HFFc6 (cell line): ENCODE results near the gene DLG5. TPM values are rescaled to one million over a fixed set of nuclear protein-coding genes. Genes with fewer than 3 reads are reported as not detected.

Experiments
- DNase-seq: peaks from one replicate; pipeline ENCODE4 v3.0.0-alpha.2; 2018
- H3K27ac Mint-ChIP-seq: 2 replicates; pipeline ENCODE4 v1.8.0; 2020; ENCODE audit warnings: mild to moderate bottlenecking, mixed read lengths
- H3K27me3 Mint-ChIP-seq: 2 replicates; pipeline ENCODE4 v1.8.0; 2021; ENCODE audit warnings: mild to moderate bottlenecking, moderate library complexity, mixed read lengths; ENCODE audit not compliant: insufficient read depth
- H3K36me3 Mint-ChIP-seq: 2 replicates; pipeline ENCODE4 v1.8.0; 2021; ENCODE audit warnings: low read depth, mixed read lengths
- H3K4me1 Mint-ChIP-seq: 2 replicates; pipeline ENCODE4 v1.8.0; 2020; ENCODE audit warnings: low read depth, mixed read lengths
- H3K4me3 Mint-ChIP-seq: 2 replicates; pipeline ENCODE4 v1.8.0; 2020; ENCODE audit warnings: mild to moderate bottlenecking, moderate library complexity, mixed read lengths
- H3K9me3 Mint-ChIP-seq: 2 replicates; pipeline ENCODE4 v1.8.0; 2020; ENCODE audit warnings: mild to moderate bottlenecking, mixed read lengths
- CTCF ChIP-seq: fragments of 200-600 bp; sonication (generic); IDR thresholded peaks from 2 replicates; pipeline ENCODE4 v1.5.0; 2021; ENCODE audit warnings: antibody characterized with exemption, mild to moderate bottlenecking
- total RNA-seq, 6 experiments: library from RNA; stranded (reverse); fragmentation: NEBNext Ultra II Directional; extraction: Animal tissue kit (Norgen Biotek cat#: 25700); gene quantifications; 2 replicates in 1 of 6; 3 replicates in 5 of 6; pipeline ENCODE4 v1.2.3, GENCODE V29; 2021

The DLG5 gene
- total RNA-seq, 6 experiments from 2014 or later = 48.2 to 52.9 (median 49.7) TPM

GRCh38 chr10:77800320-77800719, 126.2 kb downstream of the DLG5 start:
- Mint-ChIP-seq H3K4me3 (no peak overlapping the region), H3K36me3 (peaks cover 33% of the 10 kb centered on the region), H3K4me1 (peaks cover 37% of the 10 kb centered on the region), H3K27ac (no peak overlapping the region), H3K9me3 (no peaks in the 10 kb centered on the region), H3K27me3 (no peaks in the 10 kb centered on the region; the same call in 1 of the 2 replicates)
- TF ChIP-seq CTCF = no peak
- no peak for DNase-seq

GRCh38 chr10:77799352-77799751, 127.2 kb downstream of the DLG5 start:
- peaks cover 37% of the 10 kb centered on the region for H3K4me1 Mint-ChIP-seq
- peaks cover 31% of the 10 kb centered on the region for H3K36me3 Mint-ChIP-seq
- peak overlapping the region; percentile 34 for H3K27ac Mint-ChIP-seq
- no peaks in the 10 kb centered on the region; the same call in 1 of the 2 replicates for H3K27me3 Mint-ChIP-seq
- no peak overlapping the region for H3K4me3 Mint-ChIP-seq
- TF ChIP-seq CTCF = no peak
- DNase-seq = no peak
- no peaks in the 10 kb centered on the region for H3K9me3 Mint-ChIP-seq

GRCh38 chr10:77798940-77799339, 127.6 kb downstream of the DLG5 start:
- H3K27me3 Mint-ChIP-seq = no peaks in the 10 kb centered on the region; the same call in 1 of the 2 replicates
- H3K9me3 Mint-ChIP-seq = no peaks in the 10 kb centered on the region
- no peak for DNase-seq
- no peak for TF ChIP-seq CTCF
- H3K27ac Mint-ChIP-seq = peak overlapping the region; percentile 34; the same call in 1 of the 2 replicates
- peaks cover 37% of the 10 kb centered on the region for H3K4me1 Mint-ChIP-seq
- H3K4me3 Mint-ChIP-seq = no peak overlapping the region
- H3K36me3 Mint-ChIP-seq = peaks cover 31% of the 10 kb centered on the region

- DNase-seq = no peak
- Mint-ChIP-seq H3K4me3 (no peak overlapping the region), H3K36me3 (peaks cover 21% of the 10 kb centered on the region), H3K27ac (no peak overlapping the region), H3K9me3 (no peaks in the 10 kb centered on the region), H3K4me1 (peaks cover 19% of the 10 kb centered on the region), H3K27me3 (peaks cover 1% of the 10 kb centered on the region)
- TF ChIP-seq CTCF = no peak
Observed at GRCh38 chr10:77796311-77796915, 130.1 kb downstream of the DLG5 start.

- no peak for DNase-seq
- H3K27ac Mint-ChIP-seq = no peak overlapping the region
- TF ChIP-seq CTCF = no peak
- H3K27me3 Mint-ChIP-seq = peaks cover 3% of the 10 kb centered on the region
- no peak overlapping the region for H3K4me3 Mint-ChIP-seq
- no peaks in the 10 kb centered on the region for H3K9me3 Mint-ChIP-seq
- peaks cover 11% of the 10 kb centered on the region for H3K4me1 Mint-ChIP-seq
- H3K36me3 Mint-ChIP-seq = peaks cover 21% of the 10 kb centered on the region
Observed at GRCh38 chr10:77795426-77796055, 131.0 kb downstream of the DLG5 start.
